OCI-M1 (cell line): Measurements from ENCODE around the gene FAM13B.
"Not testable (repeated sequence)": the region's sequence is repeated elsewhere in the genome, so short reads cannot be mapped to it uniquely, and the experiment has no call there.

Experiments
- DNase-seq: peaks from one replicate; lab custom pipeline; 2025; lab: John Stamatoyannopoulos, UW

The FAM13B gene

GRCh38 chr5:138032572-138033385 is at the start of gene FAM13B:
Gene FAM13B (minus strand): TSS chr5:138033079. CDS start chr5:138019111, 13,968 bp downstream.
- peak; percentile 92 for DNase-seq

GRCh38 chr5:138082033-138082432 is 49.2 kb upstream of the FAM13B start:
- no peak for DNase-seq

GRCh38 chr5:138078006-138078643 is 45.2 kb upstream of the FAM13B start:
- no peak for DNase-seq

- peak; percentile 78 for DNase-seq
Measured at GRCh38 chr5:138077064-138077696, 44.3 kb upstream of the FAM13B start.

GRCh38 chr5:138070026-138070425 is 37.1 kb upstream of the FAM13B start:
- DNase-seq = not testable (repeated sequence)

- peak; percentile 80 for DNase-seq
Measured at GRCh38 chr5:138068742-138069600, 36.1 kb upstream of the FAM13B start.

- no peak for DNase-seq
Measured at GRCh38 chr5:138067945-138068344, 35.1 kb upstream of the FAM13B start.

GRCh38 chr5:138065102-138065501 is 32.2 kb upstream of the FAM13B start:
- DNase-seq = peak; percentile 22

GRCh38 chr5:138064526-138064925 is 31.6 kb upstream of the FAM13B start:
- no peak for DNase-seq

- DNase-seq = peak; percentile 44
Measured at GRCh38 chr5:138054847-138055558, 22.1 kb upstream of the FAM13B start.

- DNase-seq = no peak
Measured at GRCh38 chr5:138054206-138054605, 21.3 kb upstream of the FAM13B start.

- no peak for DNase-seq
Measured at GRCh38 chr5:138053554-138053953, 20.7 kb upstream of the FAM13B start.

- not testable (repeated sequence) for DNase-seq
Measured at GRCh38 chr5:138052718-138053117, 19.8 kb upstream of the FAM13B start.

- no peak for DNase-seq
Measured at GRCh38 chr5:138051441-138052296, 18.8 kb upstream of the FAM13B start.

GRCh38 chr5:138045283-138045682 is 12.4 kb upstream of the FAM13B start:
- not testable (repeated sequence) for DNase-seq

- no peak for DNase-seq
Measured at GRCh38 chr5:138038826-138039225, 5.9 kb upstream of the FAM13B start.

- DNase-seq = no peak
Measured at GRCh38 chr5:138037907-138038633, 5.2 kb upstream of the FAM13B start.

- DNase-seq = no peak
Measured at GRCh38 chr5:138037271-138037670, 4.4 kb upstream of the FAM13B start.
